Activated B cell treated with CpG ODN at 0.5 μM for 24 hours (primary cell): Measurements from ENCODE around the gene CEP83. TPM values are rescaled to one million over a fixed set of nuclear protein-coding genes. Genes with fewer than 3 reads are reported as not detected.
A peak's percentile ranks its signal among the peaks of the same experiment; 100 is the strongest.
"Not testable (repeated sequence)": the region's sequence is repeated elsewhere in the genome, so short reads cannot be mapped to it uniquely, and the experiment has no call there.

ENCODE experiments used
- ATAC-seq: fragments of 200-7000 bp; cut with Tn5 transposase; one replicate; pipeline ENCODE4 v1.10.0; 2021; ENCODE audit warnings: low read depth, mild to moderate bottlenecking, moderate library complexity
- CTCF ChIA-PET: fragments of 350-600 bp; sonication (Branson Sonifier 250); formaldehyde crosslinking; loops from one replicate; lab custom pipeline; 2021; ENCODE audit warnings: antibody characterized with exemption; lab: Charles Lee
- POLR2A ChIA-PET: fragments of 350-600 bp; sonication (Branson Sonifier 250); formaldehyde crosslinking; loops from one replicate; lab custom pipeline; 2021; ENCODE audit warnings: antibody characterized with exemption; lab: Charles Lee
- DNase-seq: peaks from one replicate; pipeline ENCODE4 v3.0.0; 2022
- H3K27ac Mint-ChIP-seq: one replicate; pipeline ENCODE4 v1.8.0; 2020; ENCODE audit warnings: mixed read lengths
- H3K27me3 Mint-ChIP-seq: one replicate; pipeline ENCODE4 v1.8.0; 2021; ENCODE audit warnings: mixed read lengths
- H3K36me3 Mint-ChIP-seq: one replicate; pipeline ENCODE4 v1.8.0; 2021; ENCODE audit warnings: low read depth, mixed read lengths
- H3K4me1 Mint-ChIP-seq: one replicate; pipeline ENCODE4 v1.8.0; 2021; ENCODE audit warnings: mixed read lengths
- H3K4me3 Mint-ChIP-seq: one replicate; pipeline ENCODE4 v1.8.0; 2020; ENCODE audit warnings: mild to moderate bottlenecking, mixed read lengths
- H3K9me3 Mint-ChIP-seq: one replicate; pipeline ENCODE4 v1.8.0; 2020; ENCODE audit warnings: mixed read lengths
- intact Hi-C: fragments of 100-400 bp; cut with micrococcal nuclease; formaldehyde crosslinking; loops from one replicate; pipeline ENCODE4 v1.15.1; 2024
- total RNA-seq: library from RNA; stranded (reverse); gene quantifications from 2 replicates; pipeline ENCODE4 v1.2.3, GENCODE V29; 2022
- TF ChIP-seq, protein P1 (sequence below): fragments of 200-600 bp; IDR thresholded peaks from one replicate; pipeline ENCODE4 v1.8.0; 2022; ENCODE audit warnings: antibody characterized with exemption, mild to moderate bottlenecking

CEP83 gene
- total RNA-seq, 1 donor from 2014 or later: 36.9 TPM

DNA sequence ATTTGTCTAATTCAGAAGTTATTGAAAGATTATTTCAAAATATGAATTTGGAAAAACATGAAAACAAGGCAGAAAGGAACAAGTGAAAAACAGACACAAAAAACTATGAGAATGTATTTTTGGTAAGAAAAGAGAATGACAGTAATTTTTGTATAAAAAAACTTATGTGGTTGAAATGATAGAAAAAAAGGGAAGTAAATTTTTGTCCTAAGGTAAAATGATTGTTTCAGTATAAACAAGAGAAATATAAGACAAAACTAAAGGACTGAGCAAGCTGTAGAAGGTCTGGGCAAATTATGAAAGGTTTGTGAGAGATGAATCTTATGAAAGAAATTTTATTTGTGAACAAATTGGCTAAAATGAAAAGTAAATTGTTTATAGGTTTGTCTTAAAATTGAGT, 44.6 kb downstream of the CEP83 start:
- DNase-seq: no peak
- no peak overlapping the region for H3K27ac Mint-ChIP-seq
- TF ChIP-seq, protein P1, sequence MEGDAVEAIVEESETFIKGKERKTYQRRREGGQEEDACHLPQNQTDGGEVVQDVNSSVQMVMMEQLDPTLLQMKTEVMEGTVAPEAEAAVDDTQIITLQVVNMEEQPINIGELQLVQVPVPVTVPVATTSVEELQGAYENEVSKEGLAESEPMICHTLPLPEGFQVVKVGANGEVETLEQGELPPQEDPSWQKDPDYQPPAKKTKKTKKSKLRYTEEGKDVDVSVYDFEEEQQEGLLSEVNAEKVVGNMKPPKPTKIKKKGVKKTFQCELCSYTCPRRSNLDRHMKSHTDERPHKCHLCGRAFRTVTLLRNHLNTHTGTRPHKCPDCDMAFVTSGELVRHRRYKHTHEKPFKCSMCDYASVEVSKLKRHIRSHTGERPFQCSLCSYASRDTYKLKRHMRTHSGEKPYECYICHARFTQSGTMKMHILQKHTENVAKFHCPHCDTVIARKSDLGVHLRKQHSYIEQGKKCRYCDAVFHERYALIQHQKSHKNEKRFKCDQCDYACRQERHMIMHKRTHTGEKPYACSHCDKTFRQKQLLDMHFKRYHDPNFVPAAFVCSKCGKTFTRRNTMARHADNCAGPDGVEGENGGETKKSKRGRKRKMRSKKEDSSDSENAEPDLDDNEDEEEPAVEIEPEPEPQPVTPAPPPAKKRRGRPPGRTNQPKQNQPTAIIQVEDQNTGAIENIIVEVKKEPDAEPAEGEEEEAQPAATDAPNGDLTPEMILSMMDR: no peak
- no peak overlapping the region for H3K4me3 Mint-ChIP-seq
- intact Hi-C loops: no loop called here
- ChIA-PET CTCF (no interaction called here), POLR2A (no interaction called here)
- H3K27me3 Mint-ChIP-seq: no peaks in the 10 kb centered on the region
- H3K9me3 Mint-ChIP-seq: peaks cover 8% of the 10 kb centered on the region
- ATAC-seq: no peak
- H3K4me1 Mint-ChIP-seq: peaks cover 11% of the 10 kb centered on the region
- H3K36me3 Mint-ChIP-seq: peaks cover 17% of the 10 kb centered on the region

GRCh38 chr12:94405413-94406116, 54.1 kb downstream of the CEP83 start:
- peaks cover 4% of the 10 kb centered on the region for H3K9me3 Mint-ChIP-seq
- H3K27ac Mint-ChIP-seq: peak overlapping the region; percentile 80
- intact Hi-C loops: no loop called here
- TF ChIP-seq, protein P1: no peak
- ChIA-PET POLR2A (no interaction called here), CTCF (interaction anchor here (1.3 kb wide), 1 partner anchor 102 kb away, joined by 3 read pairs; no protein-coding TSS in a partner anchor)
- no peak for DNase-seq
- H3K4me3 Mint-ChIP-seq: peak overlapping the region; percentile 61
- no peaks in the 10 kb centered on the region for H3K27me3 Mint-ChIP-seq
- no peak for ATAC-seq
- H3K36me3 Mint-ChIP-seq: peaks cover 13% of the 10 kb centered on the region
- peaks cover 17% of the 10 kb centered on the region for H3K4me1 Mint-ChIP-seq

DNA sequence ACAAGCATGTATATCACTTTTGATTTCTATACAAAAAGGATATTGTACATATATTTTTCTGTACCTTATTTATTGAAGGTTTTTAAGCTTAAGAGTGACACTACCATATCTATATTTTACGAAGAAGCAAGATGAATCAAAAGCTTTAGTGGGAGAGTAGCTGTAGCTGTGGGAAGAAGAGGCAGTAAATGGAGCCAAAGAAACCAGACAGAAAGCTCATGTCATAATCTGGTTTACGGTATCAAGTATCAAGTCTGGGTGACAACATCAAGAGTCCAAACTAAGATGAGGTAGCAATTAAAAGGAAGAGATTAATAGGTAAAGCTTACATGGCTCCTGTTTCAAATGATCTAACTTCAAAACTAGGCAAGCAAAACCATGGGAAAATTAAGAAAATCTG, 54.8 kb downstream of the CEP83 start:
- DNase-seq (no peak), ATAC-seq (no peak)
- Mint-ChIP-seq H3K4me3 (no peak overlapping the region), H3K4me1 (peaks cover 17% of the 10 kb centered on the region), H3K36me3 (peaks cover 19% of the 10 kb centered on the region), H3K27me3 (no peaks in the 10 kb centered on the region), H3K9me3 (peaks cover 4% of the 10 kb centered on the region), H3K27ac (no peak overlapping the region)
- TF ChIP-seq, protein P1: no peak
- intact Hi-C loops: no loop called here
- ChIA-PET CTCF (no interaction called here), POLR2A (no interaction called here)

- peaks cover 41% of the 10 kb centered on the region for H3K36me3 Mint-ChIP-seq
- H3K27ac Mint-ChIP-seq: no peak overlapping the region
- no peaks in the 10 kb centered on the region for H3K27me3 Mint-ChIP-seq
- ChIA-PET POLR2A (no interaction called here), CTCF (no interaction called here)
- no peak for DNase-seq
- TF ChIP-seq, protein P1: no peak
- intact Hi-C loops: no loop called here
- peaks cover 17% of the 10 kb centered on the region for H3K4me1 Mint-ChIP-seq
- peaks cover 15% of the 10 kb centered on the region for H3K9me3 Mint-ChIP-seq
- ATAC-seq: no peak
- no peak overlapping the region for H3K4me3 Mint-ChIP-seq
Measured at GRCh38 chr12:94401326-94401725, 58.3 kb downstream of the CEP83 start.

- DNase-seq, H3K4me1 Mint-ChIP-seq, H3K27me3 Mint-ChIP-seq, H3K27ac Mint-ChIP-seq, intact Hi-C loops, POLR2A ChIA-PET, ATAC-seq, H3K4me3 Mint-ChIP-seq, CTCF ChIA-PET: not testable (repeated sequence)
- Mint-ChIP-seq H3K36me3 (peaks cover 47% of the 10 kb centered on the region), H3K9me3 (peaks cover 17% of the 10 kb centered on the region)
Measured at GRCh38 chr12:94398685-94399084, 61.0 kb downstream of the CEP83 start.
